ENCODE measurements around the gene RSRC1.

DNA sequence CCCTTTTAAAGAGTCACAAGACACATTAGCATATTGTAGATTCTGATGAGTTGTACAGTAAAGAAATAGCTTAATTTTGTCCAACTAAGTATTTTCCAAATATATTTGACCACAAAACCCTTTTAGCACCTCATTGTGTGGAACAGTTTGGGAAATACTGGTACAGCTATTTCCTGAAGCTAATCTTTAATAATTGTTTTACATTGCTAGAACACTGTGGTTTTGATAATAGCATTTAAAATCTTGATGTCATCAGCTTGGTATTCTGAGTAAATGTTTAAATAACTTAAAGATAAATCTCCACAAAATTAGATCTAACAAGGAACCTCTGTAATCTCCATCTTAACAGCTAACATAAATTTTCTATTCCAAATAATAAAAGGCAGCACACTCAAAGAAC lies 321.1 kb downstream of the RSRC1 start:
- TF ChIP-seq POLR2A (IDR thresholded peaks at IDR 0.05; ENCODE audit: low read depth, low read length) (no peak), POLR2AphosphoS5 (IDR thresholded peaks at IDR 0.05; ENCODE audit: low read depth, low read length) (no peak)

Measured in GM12892 (cell line).